Rectal smooth muscle tissue (tissue), 1 donor: ENCODE data around the gene AGAP1.

Source experiments
- H3K27ac ChIP-seq: one replicate; pipeline ENCODE4 v1.7.0; 2013; ENCODE audit warnings: low read depth, low read length, inconsistent platforms
- H3K27me3 ChIP-seq: one replicate; pipeline ENCODE4 v1.7.0; 2013; ENCODE audit warnings: low read length; ENCODE audit not compliant: control insufficient read depth, insufficient read depth
- H3K36me3 ChIP-seq: one replicate; pipeline ENCODE4 v1.7.0; 2013; ENCODE audit warnings: low read length; ENCODE audit not compliant: control insufficient read depth, insufficient read depth
- H3K4me1 ChIP-seq: one replicate; pipeline ENCODE4 v1.7.0; 2013; ENCODE audit warnings: low read length; ENCODE audit not compliant: control insufficient read depth, insufficient read depth
- H3K4me3 ChIP-seq: one replicate; pipeline ENCODE4 v1.7.0; 2013; ENCODE audit warnings: low read length
- H3K9ac ChIP-seq: one replicate; pipeline ENCODE4 v1.7.0; 2013; ENCODE audit warnings: low read length

Gene AGAP1

GRCh38 chr2:236034974-236035373 lies 541.1 kb downstream of the AGAP1 start:
- no peak overlapping the region for H3K9ac ChIP-seq
- peaks cover 2% of the 10 kb centered on the region for H3K36me3 ChIP-seq
- H3K4me3 ChIP-seq: no peak overlapping the region
- H3K4me1 ChIP-seq: no peaks in the 10 kb centered on the region
- no peak overlapping the region for H3K27ac ChIP-seq
- no peaks in the 10 kb centered on the region for H3K27me3 ChIP-seq

GRCh38 chr2:236036045-236036444 lies 542.2 kb downstream of the AGAP1 start:
- Histone ChIP-seq H3K27me3 (no peaks in the 10 kb centered on the region), H3K4me1 (no peaks in the 10 kb centered on the region), H3K9ac (no peak overlapping the region), H3K4me3 (no peak overlapping the region), H3K36me3 (peaks cover 6% of the 10 kb centered on the region), H3K27ac (no peak overlapping the region)

DNA sequence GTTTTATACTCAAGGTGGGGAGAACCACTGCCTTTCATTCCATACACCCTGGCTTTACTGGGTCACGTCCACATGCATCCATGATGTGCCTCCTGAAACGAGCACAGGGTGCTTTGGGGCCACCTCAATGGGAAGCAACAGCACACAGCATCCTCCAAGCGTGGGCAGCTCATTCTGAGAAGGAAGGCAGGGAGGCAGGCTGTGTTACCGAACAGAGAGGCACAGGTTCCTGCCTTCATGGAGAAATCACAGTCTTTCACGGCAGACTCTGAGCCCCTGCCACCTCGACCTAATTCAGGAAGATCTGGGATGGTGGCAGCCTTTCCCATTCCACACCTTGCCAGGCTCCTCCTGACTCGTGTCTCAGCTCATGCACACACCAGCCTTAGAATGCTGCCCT lies 544.3 kb downstream of the AGAP1 start:
- H3K4me1 ChIP-seq: no peaks in the 10 kb centered on the region
- H3K27me3 ChIP-seq: no peaks in the 10 kb centered on the region
- H3K36me3 ChIP-seq: peaks cover 9% of the 10 kb centered on the region
- H3K4me3 ChIP-seq: no peak overlapping the region
- no peak overlapping the region for H3K9ac ChIP-seq
- no peak overlapping the region for H3K27ac ChIP-seq

DNA sequence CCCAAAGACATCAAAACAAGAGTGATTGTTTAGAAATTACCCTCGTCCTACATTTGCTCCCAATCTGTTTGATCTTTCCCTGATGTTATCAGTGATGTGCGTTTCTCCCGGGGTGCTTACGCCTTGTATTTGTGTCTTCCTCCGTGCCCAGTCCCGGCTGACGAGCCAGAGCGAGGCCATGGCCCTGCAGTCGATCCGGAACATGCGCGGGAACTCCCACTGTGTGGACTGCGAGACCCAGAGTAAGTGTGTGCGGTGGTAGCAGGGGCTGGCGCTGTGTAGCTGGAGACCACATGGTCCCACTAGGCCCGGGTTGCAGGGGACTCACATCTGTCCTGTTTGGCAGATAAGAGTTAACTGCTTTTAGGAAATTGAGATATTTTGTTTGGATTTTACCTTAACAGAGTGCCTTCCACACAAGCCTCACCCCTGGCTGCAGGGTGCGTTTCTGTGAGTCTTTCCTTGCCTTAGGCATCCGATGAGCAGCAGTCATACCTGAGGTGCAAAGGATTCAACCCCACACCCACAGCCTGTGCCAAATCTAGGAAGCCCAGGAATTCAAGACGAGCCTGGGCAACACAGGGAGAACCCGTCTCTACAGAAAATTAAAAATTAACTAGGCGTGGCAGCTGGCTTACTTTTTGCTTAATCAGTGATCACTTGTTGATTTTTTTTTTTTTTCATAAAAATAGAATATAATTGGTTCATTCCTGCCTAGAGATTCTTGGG lies 546.9 kb downstream of the AGAP1 start:
- peaks cover 17% of the 10 kb centered on the region for H3K36me3 ChIP-seq
- no peak overlapping the region for H3K9ac ChIP-seq
- H3K4me3 ChIP-seq: no peak overlapping the region
- no peaks in the 10 kb centered on the region for H3K27me3 ChIP-seq
- no peak overlapping the region for H3K27ac ChIP-seq
- H3K4me1 ChIP-seq: no peaks in the 10 kb centered on the region

DNA sequence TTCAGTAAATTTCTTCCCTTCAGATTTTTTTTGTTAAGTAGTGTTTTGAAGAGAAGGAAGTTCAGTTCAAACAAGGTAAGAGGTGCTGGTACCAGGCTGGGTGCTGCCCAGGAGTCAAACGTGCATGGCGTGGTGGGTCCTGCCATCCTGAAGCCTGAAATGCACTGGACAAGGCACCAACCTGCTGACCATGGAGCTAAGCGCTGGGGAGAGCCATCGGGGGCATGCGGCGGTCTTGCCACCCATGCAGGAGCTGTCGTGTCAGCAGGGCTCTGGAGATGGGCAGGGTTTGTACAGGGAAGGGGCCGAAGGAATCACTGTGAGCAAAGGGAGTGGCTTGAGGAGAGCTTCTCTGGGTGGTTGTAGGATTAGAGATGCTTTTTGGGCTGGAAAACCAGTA lies 547.8 kb downstream of the AGAP1 start:
- Histone ChIP-seq H3K4me3 (no peak overlapping the region), H3K27me3 (no peaks in the 10 kb centered on the region), H3K9ac (no peak overlapping the region), H3K36me3 (peaks cover 17% of the 10 kb centered on the region), H3K4me1 (no peaks in the 10 kb centered on the region), H3K27ac (no peak overlapping the region)

- no peak overlapping the region for H3K27ac ChIP-seq
- no peak overlapping the region for H3K4me3 ChIP-seq
- H3K36me3 ChIP-seq: peaks cover 17% of the 10 kb centered on the region
- H3K27me3 ChIP-seq: no peaks in the 10 kb centered on the region
- H3K4me1 ChIP-seq: no peaks in the 10 kb centered on the region
- H3K9ac ChIP-seq: no peak overlapping the region
These were observed 548.2 kb downstream of the AGAP1 start for GRCh38 chr2:236042087-236042486.

DNA sequence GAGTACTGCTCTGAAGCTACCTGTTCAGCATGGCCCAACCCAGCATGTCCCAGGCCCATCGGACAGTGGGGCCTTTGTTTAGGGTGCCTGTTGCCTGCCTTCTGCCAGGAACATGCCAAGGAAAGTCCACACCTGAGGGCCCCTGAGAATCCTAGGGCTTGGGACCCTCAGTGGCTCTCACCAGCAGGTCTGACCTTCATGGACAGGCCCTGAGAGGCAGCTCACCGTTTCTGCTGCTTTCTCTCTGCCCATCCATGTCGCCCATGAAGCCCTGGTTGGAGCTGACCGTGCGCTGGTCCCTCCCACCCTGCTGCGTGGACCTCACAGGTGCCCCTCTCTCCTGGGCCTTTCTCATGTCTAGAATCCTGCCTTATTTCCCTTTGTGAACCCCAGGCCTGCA lies 550.3 kb downstream of the AGAP1 start:
- Histone ChIP-seq H3K27ac (no peak overlapping the region), H3K4me1 (no peaks in the 10 kb centered on the region), H3K4me3 (no peak overlapping the region), H3K27me3 (no peaks in the 10 kb centered on the region), H3K36me3 (peaks cover 22% of the 10 kb centered on the region), H3K9ac (no peak overlapping the region)

GRCh38 chr2:236045251-236046235 lies 551.7 kb downstream of the AGAP1 start:
- Histone ChIP-seq H3K36me3 (peaks cover 17% of the 10 kb centered on the region), H3K27ac (no peak overlapping the region), H3K4me1 (no peaks in the 10 kb centered on the region), H3K4me3 (no peak overlapping the region), H3K27me3 (no peaks in the 10 kb centered on the region), H3K9ac (no peak overlapping the region)

- H3K9ac ChIP-seq: no peak overlapping the region
- H3K36me3 ChIP-seq: peaks cover 17% of the 10 kb centered on the region
- H3K27ac ChIP-seq: no peak overlapping the region
- no peaks in the 10 kb centered on the region for H3K4me1 ChIP-seq
- H3K27me3 ChIP-seq: no peaks in the 10 kb centered on the region
- H3K4me3 ChIP-seq: no peak overlapping the region
These were observed 552.9 kb downstream of the AGAP1 start for GRCh38 chr2:236046715-236047114.

DNA sequence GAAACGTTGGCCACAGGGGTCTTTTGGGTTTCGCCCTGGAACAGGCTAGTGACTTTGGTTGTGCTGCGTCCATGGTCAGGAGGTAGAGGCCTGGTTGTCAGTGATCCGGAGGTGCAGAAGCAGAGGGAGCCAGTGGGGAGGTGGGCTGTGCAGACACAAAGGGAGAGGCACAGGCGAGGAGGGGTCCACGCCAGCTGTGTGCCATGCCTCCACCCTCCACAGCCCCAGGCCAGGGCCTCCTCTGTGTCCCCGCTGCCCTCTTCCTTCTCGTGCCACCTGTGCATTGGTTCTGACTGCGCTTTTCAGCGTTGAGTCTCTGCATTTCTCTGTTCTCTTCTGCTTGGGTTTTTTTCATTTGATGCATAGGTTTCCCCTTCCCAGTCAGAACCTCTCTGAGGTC lies 553.3 kb downstream of the AGAP1 start:
- H3K4me1 ChIP-seq: no peaks in the 10 kb centered on the region
- no peak overlapping the region for H3K4me3 ChIP-seq
- H3K27me3 ChIP-seq: no peaks in the 10 kb centered on the region
- peaks cover 17% of the 10 kb centered on the region for H3K36me3 ChIP-seq
- no peak overlapping the region for H3K27ac ChIP-seq
- H3K9ac ChIP-seq: no peak overlapping the region

DNA sequence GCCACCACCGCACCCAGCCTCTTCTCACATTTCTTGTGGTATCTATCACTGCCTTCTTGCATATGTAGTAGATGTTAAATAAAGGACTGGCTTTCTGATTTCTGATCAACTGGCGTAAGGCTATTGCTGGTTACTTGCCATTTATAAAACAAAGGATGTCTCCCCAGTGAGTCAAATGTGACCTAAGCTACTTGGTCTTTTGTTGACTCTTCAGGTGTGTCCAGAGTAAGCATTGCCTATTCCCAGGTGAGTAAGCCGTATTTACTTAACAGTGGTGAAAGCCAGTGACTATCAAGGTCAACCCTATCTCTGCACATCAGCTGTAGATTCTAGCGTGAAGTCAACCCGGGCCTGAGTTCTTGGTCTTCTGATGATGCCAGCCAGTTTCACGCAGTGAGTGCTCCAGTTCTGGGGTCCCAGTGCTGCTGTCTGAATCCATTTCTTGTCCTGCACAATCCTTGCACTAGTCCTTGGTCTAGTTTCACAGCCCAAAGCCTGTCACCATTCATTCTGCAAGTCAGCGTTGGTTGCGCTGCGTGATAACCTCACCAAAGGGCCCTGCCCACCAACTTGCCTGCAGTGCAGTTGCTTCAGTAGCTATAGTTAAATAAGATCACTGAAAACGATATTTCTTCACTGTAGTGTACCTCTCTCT lies 554.2 kb downstream of the AGAP1 start:
- Histone ChIP-seq H3K27me3 (no peaks in the 10 kb centered on the region), H3K27ac (no peak overlapping the region), H3K4me1 (no peaks in the 10 kb centered on the region), H3K36me3 (peaks cover 14% of the 10 kb centered on the region), H3K9ac (no peak overlapping the region), H3K4me3 (no peak overlapping the region)

GRCh38 chr2:236049981-236050380 lies 556.1 kb downstream of the AGAP1 start:
- Histone ChIP-seq H3K36me3 (peaks cover 7% of the 10 kb centered on the region), H3K9ac (no peak overlapping the region), H3K4me3 (no peak overlapping the region), H3K27me3 (no peaks in the 10 kb centered on the region), H3K4me1 (no peaks in the 10 kb centered on the region), H3K27ac (no peak overlapping the region)
